Thoracic aorta (tissue), 2 donors: ENCODE results near the gene NXPH1. TPM values are rescaled to one million over a fixed set of nuclear protein-coding genes. Genes with fewer than 3 reads are reported as not detected.

Source experiments
- ATAC-seq: fragments of 150-250 bp; one replicate; pipeline ENCODE4 v1.8.0; 2017; ENCODE audit warnings: low read depth; ENCODE audit not compliant: insufficient number of reproducible peaks, low FRiP score
- DNase-seq: peaks from one replicate; pipeline ENCODE4 v3.0.0-alpha.2; 2020; ENCODE audit warnings: low spot score
- H3K27ac ChIP-seq, 2 donors: fragments of 200-600 bp; sonication (generic); 1 replicate in 1 of 2; 2 replicates in 1 of 2; pipeline ENCODE4 v1.5.1; 2016; ENCODE audit warnings: mild to moderate bottlenecking in 2 of 2, moderate library complexity in 2 of 2
- H3K27me3 ChIP-seq: fragments of 200-600 bp; sonication (generic); replicated peaks from 2 replicates; pipeline ENCODE4 v1.6.0; 2016; ENCODE audit warnings: mild to moderate bottlenecking; ENCODE audit not compliant: insufficient read depth
- H3K36me3 ChIP-seq: fragments of 200-600 bp; sonication (generic); one replicate; pipeline ENCODE4 v1.5.1; 2016
- H3K4me1 ChIP-seq, 2 donors: fragments of 200-600 bp; sonication (generic); 1 replicate in 1 of 2; 2 replicates in 1 of 2; pipeline versions ENCODE4 v1.5.1 to v1.6.0; 2016; ENCODE audit warnings: low read depth in 2 of 2, mild to moderate bottlenecking in 1 of 2; ENCODE audit not compliant: control insufficient read depth in 1 of 2
- H3K4me3 ChIP-seq: fragments of 200-600 bp; sonication (generic); 2 replicates; pipeline ENCODE4 v1.5.1; 2016; ENCODE audit warnings: mild to moderate bottlenecking
- H3K9me3 ChIP-seq: fragments of 200-600 bp; sonication (generic); 2 replicates; pipeline ENCODE4 v1.5.1; 2016
- total RNA-seq, 2 donors: library from RNA; depleted of rRNA; stranded (reverse); fragments of >200 nt; gene quantifications; one replicate each; pipeline versions ENCODE4 v1.1.0 to v1.2.3, GENCODE V29; 2016
- TF ChIP-seq, protein P1 (sequence below): fragments of 200-600 bp; sonication (generic); IDR thresholded peaks from one replicate; pipeline ENCODE4 v1.5.1; 2019; ENCODE audit warnings: antibody characterized with exemption

NXPH1 gene
- total RNA-seq, 2 donors from 2014 or later, result not detected

GRCh38 chr7:8455426-8455825, 22.0 kb downstream of the NXPH1 start:
- Histone ChIP-seq H3K9me3 (no peaks in the 10 kb centered on the region), H3K27ac (no peak overlapping the region), H3K4me3 (no peak overlapping the region), H3K4me1 (no peaks in the 10 kb centered on the region), H3K27me3 (no peaks in the 10 kb centered on the region), H3K36me3 (no peaks in the 10 kb centered on the region)
- ATAC-seq (no peak), DNase-seq (no peak)
- TF ChIP-seq, protein P1, sequence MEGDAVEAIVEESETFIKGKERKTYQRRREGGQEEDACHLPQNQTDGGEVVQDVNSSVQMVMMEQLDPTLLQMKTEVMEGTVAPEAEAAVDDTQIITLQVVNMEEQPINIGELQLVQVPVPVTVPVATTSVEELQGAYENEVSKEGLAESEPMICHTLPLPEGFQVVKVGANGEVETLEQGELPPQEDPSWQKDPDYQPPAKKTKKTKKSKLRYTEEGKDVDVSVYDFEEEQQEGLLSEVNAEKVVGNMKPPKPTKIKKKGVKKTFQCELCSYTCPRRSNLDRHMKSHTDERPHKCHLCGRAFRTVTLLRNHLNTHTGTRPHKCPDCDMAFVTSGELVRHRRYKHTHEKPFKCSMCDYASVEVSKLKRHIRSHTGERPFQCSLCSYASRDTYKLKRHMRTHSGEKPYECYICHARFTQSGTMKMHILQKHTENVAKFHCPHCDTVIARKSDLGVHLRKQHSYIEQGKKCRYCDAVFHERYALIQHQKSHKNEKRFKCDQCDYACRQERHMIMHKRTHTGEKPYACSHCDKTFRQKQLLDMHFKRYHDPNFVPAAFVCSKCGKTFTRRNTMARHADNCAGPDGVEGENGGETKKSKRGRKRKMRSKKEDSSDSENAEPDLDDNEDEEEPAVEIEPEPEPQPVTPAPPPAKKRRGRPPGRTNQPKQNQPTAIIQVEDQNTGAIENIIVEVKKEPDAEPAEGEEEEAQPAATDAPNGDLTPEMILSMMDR, result no peak

DNA sequence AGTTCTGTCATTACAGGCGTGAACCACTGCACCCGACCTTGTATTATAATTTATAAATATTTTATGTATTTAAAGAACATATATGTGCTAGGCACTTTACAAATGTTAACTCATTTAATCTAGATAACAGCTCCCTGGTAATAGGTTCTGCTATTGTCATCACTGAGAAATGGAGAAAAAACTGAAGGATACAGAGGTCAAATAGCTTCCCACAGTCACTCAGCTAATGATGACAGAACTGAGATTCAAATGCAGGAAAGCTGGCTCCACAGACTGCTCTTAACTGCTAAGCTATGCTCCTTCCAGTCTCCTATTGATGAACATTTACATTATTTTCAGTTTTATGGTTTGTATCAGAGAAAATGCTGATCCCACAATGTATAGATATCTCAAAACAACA, 28.9 kb downstream of the NXPH1 start:
- DNase-seq (no peak), ATAC-seq (no peak)
- no peak overlapping the region for H3K4me3 ChIP-seq
- no peaks in the 10 kb centered on the region for H3K36me3 ChIP-seq
- no peaks in the 10 kb centered on the region for H3K9me3 ChIP-seq
- no peaks in the 10 kb centered on the region for H3K27me3 ChIP-seq
- H3K4me1 ChIP-seq, result no peaks in the 10 kb centered on the region
- TF ChIP-seq, protein P1, result no peak
- no peak overlapping the region for H3K27ac ChIP-seq

DNA sequence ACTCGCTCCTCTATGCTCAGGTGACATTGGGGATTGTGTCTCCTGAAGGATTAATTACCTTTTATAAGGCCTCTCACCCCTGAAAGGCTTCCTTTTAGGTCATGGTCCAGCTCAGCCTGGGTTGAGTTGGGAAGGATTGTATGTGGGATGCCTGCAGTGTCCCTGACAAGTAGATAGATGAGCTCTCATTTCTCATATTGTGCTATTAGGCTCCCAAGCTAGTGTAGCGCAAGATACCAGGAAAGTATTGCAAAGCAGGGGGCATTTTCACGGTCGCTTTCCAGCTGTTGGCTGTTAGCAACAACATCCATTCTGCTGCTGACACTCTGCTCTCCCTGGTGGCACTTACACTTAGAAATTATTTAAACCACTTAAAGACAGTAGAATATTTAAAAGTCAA, 31.9 kb downstream of the NXPH1 start:
- DNase-seq, result no peak
- no peaks in the 10 kb centered on the region for H3K36me3 ChIP-seq
- no peaks in the 10 kb centered on the region for H3K27me3 ChIP-seq
- H3K9me3 ChIP-seq, result no peaks in the 10 kb centered on the region
- H3K27ac ChIP-seq, result no peak overlapping the region
- no peak overlapping the region for H3K4me3 ChIP-seq
- H3K4me1 ChIP-seq, result no peaks in the 10 kb centered on the region
- ATAC-seq, result no peak
- TF ChIP-seq, protein P1, result no peak

DNA sequence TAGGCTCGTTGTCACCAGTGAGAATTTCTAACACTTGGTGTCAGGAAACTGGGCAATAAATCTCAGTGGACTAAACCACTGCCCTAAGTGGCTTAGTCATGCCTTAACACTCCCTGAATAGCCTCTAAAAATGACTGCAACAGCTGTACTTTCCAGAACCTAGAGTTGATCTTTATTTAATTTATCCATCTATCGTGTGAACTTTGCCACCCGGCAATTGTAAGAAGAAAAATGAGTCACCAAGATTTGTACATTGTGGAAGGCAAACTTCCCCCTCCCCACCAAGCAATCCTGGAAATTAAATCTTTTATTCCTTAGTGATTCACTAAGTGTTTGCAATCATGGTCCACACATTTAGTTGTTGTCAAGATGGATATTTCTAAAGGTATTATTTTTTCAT, 47.1 kb downstream of the NXPH1 start:
- Histone ChIP-seq H3K9me3 (no peaks in the 10 kb centered on the region), H3K4me1 (no peaks in the 10 kb centered on the region), H3K4me3 (no peak overlapping the region), H3K27ac (no peak overlapping the region), H3K36me3 (no peaks in the 10 kb centered on the region), H3K27me3 (no peaks in the 10 kb centered on the region)
- ATAC-seq, result no peak
- DNase-seq, result no peak
- TF ChIP-seq, protein P1, result no peak

DNA sequence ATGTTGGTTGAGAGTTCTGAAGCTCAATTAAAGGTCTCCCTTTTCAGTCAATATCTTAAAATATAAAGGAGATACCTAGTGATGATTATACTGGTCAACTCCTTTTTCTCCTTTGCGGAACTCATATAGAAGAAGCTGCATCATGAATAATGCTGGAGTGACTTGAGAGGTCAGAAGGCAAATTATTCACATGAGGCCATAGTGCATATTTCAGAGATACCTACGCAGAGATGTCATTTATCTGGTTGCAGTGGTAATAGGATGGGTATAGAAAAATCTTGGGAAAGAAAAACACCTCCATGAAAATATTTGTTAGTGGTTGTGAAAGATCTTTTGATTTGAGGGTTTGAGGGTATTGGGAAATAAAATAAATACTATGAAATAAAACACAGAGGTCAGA, 47.7 kb downstream of the NXPH1 start:
- H3K27ac ChIP-seq, result no peak overlapping the region
- TF ChIP-seq, protein P1, result no peak
- DNase-seq (no peak), ATAC-seq (no peak)
- H3K27me3 ChIP-seq, result no peaks in the 10 kb centered on the region
- H3K4me3 ChIP-seq, result no peak overlapping the region
- H3K4me1 ChIP-seq, result no peaks in the 10 kb centered on the region
- no peaks in the 10 kb centered on the region for H3K9me3 ChIP-seq
- H3K36me3 ChIP-seq, result no peaks in the 10 kb centered on the region
